PC-3 (cell line): Measurements from ENCODE around the gene LENG9. TPM values are rescaled to one million over a fixed set of nuclear protein-coding genes. Genes with fewer than 3 reads are reported as not detected.

Source experiments
- ATAC-seq: fragments of 200-7000 bp; cut with Tn5 transposase; 2 replicates; pipeline ENCODE4 v1.9.1; 2020; ENCODE audit warnings: mild to moderate bottlenecking, moderate library complexity
- BruUV-seq: library from RNA; stranded (reverse); fragments of 400-500 nt; replicated peaks from 2 replicates; lab custom pipeline; 2021; lab: Mats Ljungman, UMichigan
- CTCF ChIA-PET: fragments of 300-600 bp; sonication (Branson Sonifier 250); formaldehyde crosslinking; loops from one replicate; lab custom pipeline; 2022; ENCODE audit warnings: antibody characterized with exemption; lab: Charles Lee
- POLR2A ChIA-PET: fragments of 300-600 bp; sonication (Branson Sonifier 250); formaldehyde crosslinking; loops from one replicate; lab custom pipeline; 2022; ENCODE audit warnings: antibody characterized with exemption; ENCODE audit not compliant: unreplicated experiment; lab: Charles Lee
- DNase-seq: peaks from one replicate; pipeline ENCODE4 v3.0.0-alpha.2; 2015
- H2AFZ ChIP-seq: fragments of 300-600 bp; sonication (generic); 2 replicates; pipeline ENCODE4 v1.6.0; 2016; ENCODE audit warnings: antibody characterized with exemption, low read length
- H3F3A ChIP-seq: fragments of 300-600 bp; sonication (generic); one replicate; pipeline ENCODE4 v1.6.0; 2017; ENCODE audit warnings: antibody characterized with exemption, low read length, control low read depth, mild to moderate bottlenecking; ENCODE audit not compliant: unreplicated experiment
- H3K27ac ChIP-seq: fragments of 300-600 bp; sonication (generic); 2 replicates; pipeline ENCODE4 v1.5.1; 2016; ENCODE audit warnings: mild to moderate bottlenecking, low read length
- H3K27me3 ChIP-seq: fragments of 300-600 bp; sonication (generic); 2 replicates; pipeline ENCODE4 v1.6.1; 2016; ENCODE audit warnings: low read length, mixed read lengths
- H3K36me3 ChIP-seq: fragments of 300-600 bp; sonication (generic); 2 replicates; pipeline ENCODE4 v1.6.1; 2016; ENCODE audit warnings: low read depth, mixed run types, low read length, mixed read lengths
- H3K4me1 ChIP-seq: fragments of 300-600 bp; sonication (generic); 2 replicates; pipeline ENCODE4 v1.5.1; 2016; ENCODE audit warnings: low read length; ENCODE audit not compliant: insufficient read depth
- H3K4me2 ChIP-seq: fragments of 300-600 bp; sonication (generic); 2 replicates; pipeline ENCODE4 v1.6.0; 2016; ENCODE audit warnings: low read length
- H3K4me3 ChIP-seq: fragments of 300-600 bp; sonication (generic); 2 replicates; pipeline ENCODE4 v1.5.1; 2016; ENCODE audit warnings: mild to moderate bottlenecking, low read length, mixed read lengths
- H3K79me2 ChIP-seq: fragments of 300-600 bp; sonication (generic); 2 replicates; pipeline ENCODE4 v1.6.1; 2017; ENCODE audit warnings: low read length, mixed read lengths
- H3K9ac ChIP-seq: fragments of 300-600 bp; sonication (generic); 2 replicates; pipeline ENCODE4 v1.6.0; 2016; ENCODE audit warnings: mild to moderate bottlenecking, low read length
- H3K9me2 ChIP-seq: fragments of 300-600 bp; sonication (generic); replicated peaks from 2 replicates; pipeline ENCODE4 v1.6.1; 2016; ENCODE audit warnings: mixed run types, low read length, mixed read lengths
- H3K9me3 ChIP-seq: fragments of 300-600 bp; sonication (generic); 2 replicates; pipeline ENCODE4 v1.6.1; 2016; ENCODE audit warnings: low read length, mixed read lengths
- H4K20me1 ChIP-seq: fragments of 300-600 bp; sonication (generic); 2 replicates; pipeline ENCODE4 v1.6.1; 2016; ENCODE audit warnings: low read length, mixed read lengths
- EZH2 ChIP-seq: fragments of 300-600 bp; sonication (generic); IDR thresholded peaks from one replicate; pipeline ENCODE4 v1.6.1; 2017; ENCODE audit warnings: antibody characterized with exemption, mild to moderate bottlenecking, low read length; ENCODE audit not compliant: unreplicated experiment
- EZH2phosphoT487 ChIP-seq: fragments of 300-600 bp; sonication (generic); IDR thresholded peaks from 2 replicates; pipeline ENCODE4 v1.6.1; 2018; ENCODE audit warnings: mild to moderate bottlenecking, antibody characterized with exemption, low read length, borderline replicate concordance
- intact Hi-C: fragments of 100-400 bp; cut with micrococcal nuclease; formaldehyde crosslinking; loops from 2 replicates; pipeline ENCODE4 v1.9.0; 2023
- total RNA-seq: library from RNA; depleted of rRNA; stranded (reverse); fragments of >200 nt; gene quantifications from 2 replicates; pipeline ENCODE4 v1.2.3, GENCODE V29; 2014
- TF ChIP-seq, protein P1 (sequence below): fragments of 300-600 bp; sonication (generic); conservative IDR thresholded peaks from 2 replicates; pipeline ENCODE4 v1.5.1; 2017; ENCODE audit warnings: antibody characterized with exemption, low read depth, mild to moderate bottlenecking, low read length

Gene LENG9
- total RNA-seq, 1 experiment from 2014 or later, result 7.1 TPM

DNA sequence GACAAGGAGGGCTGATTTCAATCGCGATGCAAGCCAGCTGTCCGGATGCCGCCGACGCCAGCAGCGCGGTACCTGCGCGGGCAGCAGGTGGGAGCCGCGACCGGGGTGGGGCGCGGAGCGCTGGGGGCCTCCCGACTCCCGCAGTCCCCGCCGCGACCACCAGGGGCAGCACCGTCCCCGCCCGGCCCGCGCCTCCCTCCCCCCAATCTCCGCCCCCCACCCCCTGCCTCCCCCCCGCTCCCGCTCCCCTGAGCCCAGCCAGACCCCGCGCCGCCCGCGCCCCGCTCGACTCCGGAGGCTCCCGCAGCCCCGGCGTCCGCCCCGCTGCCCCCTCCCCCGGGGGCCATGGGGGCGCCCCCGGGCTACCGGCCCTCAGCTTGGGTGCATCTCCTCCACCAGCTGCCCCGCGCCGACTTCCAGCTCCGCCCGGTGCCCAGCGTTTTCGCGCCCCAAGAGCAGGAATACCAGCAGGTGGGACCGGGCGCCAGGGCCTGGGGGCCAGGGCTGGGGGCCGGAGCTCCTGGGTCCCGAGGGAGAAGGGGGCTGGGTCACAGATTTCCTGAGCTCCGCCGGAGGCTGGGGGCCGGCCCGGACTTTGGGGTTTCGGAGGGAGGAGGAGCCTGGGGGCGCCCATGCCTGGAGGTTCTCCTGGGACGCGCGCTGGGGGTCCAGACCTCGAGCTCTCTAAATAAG is 48.2 kb downstream of the LENG9 start, which contains the start of gene TTYH1:
Gene TTYH1 (plus strand): TSS at position 257 of the 693 bp plus-strand sequence. CDS start 89 bp downstream, at position 346.
- CTCF ChIA-PET, result no interaction called here

DNA sequence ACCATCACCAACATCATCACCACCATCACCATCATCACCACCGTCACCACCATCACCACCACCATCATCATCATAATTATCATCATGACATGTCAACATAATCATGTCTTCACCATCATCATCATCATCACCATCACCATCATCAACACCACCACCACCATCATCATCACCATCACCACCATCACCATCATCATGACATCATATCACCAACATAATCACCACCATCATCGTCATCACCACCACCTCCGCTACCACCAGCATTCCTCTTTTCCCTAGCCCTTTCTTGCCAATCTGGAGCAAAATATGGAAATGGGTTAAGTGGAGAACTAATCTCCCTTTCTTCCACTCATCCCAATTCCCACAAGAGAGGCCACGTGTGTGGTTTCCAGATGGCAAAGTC is 49.4 kb downstream of the LENG9 start:
- H3K79me2 ChIP-seq, result no peaks in the 10 kb centered on the region
- no peak overlapping the region for H3K9ac ChIP-seq
- BruUV-seq, result no TSS peak
- H3K36me3 ChIP-seq, result no peaks in the 10 kb centered on the region
- no peak for DNase-seq
- no peak for TF ChIP-seq EZH2phosphoT487
- TF ChIP-seq EZH2, result no peak
- TF ChIP-seq, protein P1, sequence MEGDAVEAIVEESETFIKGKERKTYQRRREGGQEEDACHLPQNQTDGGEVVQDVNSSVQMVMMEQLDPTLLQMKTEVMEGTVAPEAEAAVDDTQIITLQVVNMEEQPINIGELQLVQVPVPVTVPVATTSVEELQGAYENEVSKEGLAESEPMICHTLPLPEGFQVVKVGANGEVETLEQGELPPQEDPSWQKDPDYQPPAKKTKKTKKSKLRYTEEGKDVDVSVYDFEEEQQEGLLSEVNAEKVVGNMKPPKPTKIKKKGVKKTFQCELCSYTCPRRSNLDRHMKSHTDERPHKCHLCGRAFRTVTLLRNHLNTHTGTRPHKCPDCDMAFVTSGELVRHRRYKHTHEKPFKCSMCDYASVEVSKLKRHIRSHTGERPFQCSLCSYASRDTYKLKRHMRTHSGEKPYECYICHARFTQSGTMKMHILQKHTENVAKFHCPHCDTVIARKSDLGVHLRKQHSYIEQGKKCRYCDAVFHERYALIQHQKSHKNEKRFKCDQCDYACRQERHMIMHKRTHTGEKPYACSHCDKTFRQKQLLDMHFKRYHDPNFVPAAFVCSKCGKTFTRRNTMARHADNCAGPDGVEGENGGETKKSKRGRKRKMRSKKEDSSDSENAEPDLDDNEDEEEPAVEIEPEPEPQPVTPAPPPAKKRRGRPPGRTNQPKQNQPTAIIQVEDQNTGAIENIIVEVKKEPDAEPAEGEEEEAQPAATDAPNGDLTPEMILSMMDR, result no peak
- H4K20me1 ChIP-seq, result no peaks in the 10 kb centered on the region
- H3K9me2 ChIP-seq, result no peaks in the 10 kb centered on the region
- H3F3A ChIP-seq, result no peaks in the 10 kb centered on the region
- H3K9me3 ChIP-seq, result no peaks in the 10 kb centered on the region
- no peak overlapping the region for H3K27ac ChIP-seq
- no peaks in the 10 kb centered on the region for H3K4me1 ChIP-seq
- H3K4me2 ChIP-seq, result no peak overlapping the region
- POLR2A ChIA-PET, result no interaction called here
- no peak overlapping the region for H2AFZ ChIP-seq
- no peak for ATAC-seq
- peaks cover 17% of the 10 kb centered on the region for H3K27me3 ChIP-seq
- H3K4me3 ChIP-seq, result no peak overlapping the region
- CTCF ChIA-PET, result no interaction called here
- intact Hi-C loops, result no loop called here

More for the DNA sequence above, 48.2 kb downstream of the LENG9 start, which contains the start of gene TTYH1:
- Histone ChIP-seq H4K20me1 (no peaks in the 10 kb centered on the region), H2AFZ (no peak within 1 kb of the TSS), H3K4me3 (no peak within 1 kb of the TSS), H3K9ac (no peak within 1 kb of the TSS), H3K4me1 (no peaks in the 10 kb centered on the region), H3K36me3 (no peaks in the 10 kb centered on the region), H3K27ac (no peak within 1 kb of the TSS), H3F3A (no peaks in the 10 kb centered on the region), H3K4me2 (no peak within 1 kb of the TSS), H3K9me3 (no peaks in the 10 kb centered on the region), H3K9me2 (no peaks in the 10 kb centered on the region), H3K27me3 (peaks cover 8% of the 10 kb centered on the region), H3K79me2 (no peaks in the 10 kb centered on the region)
- BruUV-seq, result no TSS peak
- no peak for ATAC-seq
- intact Hi-C loops, result no loop called here
- POLR2A ChIA-PET, result no interaction called here
- DNase-seq, result no peak
- TF ChIP-seq, protein P1, result no peak; the same call in 1 of the 2 replicates
- TF ChIP-seq EZH2phosphoT487 (no peak), EZH2 (no peak)

DNA sequence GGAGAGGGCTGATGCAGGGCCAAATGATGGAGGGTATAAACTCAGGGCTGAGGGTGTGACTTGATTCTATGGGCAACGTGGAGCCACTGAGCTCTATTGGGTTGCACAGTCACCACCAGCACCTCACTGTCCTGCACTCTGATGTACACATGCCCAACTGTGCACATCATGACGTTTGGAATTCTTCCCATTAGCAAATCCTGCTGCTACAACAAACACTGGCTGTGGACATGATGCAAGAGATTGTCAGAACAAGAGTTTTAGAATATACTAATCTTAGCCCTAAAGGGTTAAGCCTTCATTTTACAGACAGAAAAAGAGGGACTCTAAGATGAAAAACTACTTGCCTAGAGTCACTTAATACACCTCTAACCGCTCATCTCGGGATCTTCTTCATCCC is 50.7 kb downstream of the LENG9 start:
- Histone ChIP-seq H4K20me1 (no peaks in the 10 kb centered on the region), H3K79me2 (no peaks in the 10 kb centered on the region), H3K4me2 (no peak overlapping the region), H2AFZ (no peak overlapping the region), H3K36me3 (no peaks in the 10 kb centered on the region), H3K27me3 (peaks cover 19% of the 10 kb centered on the region), H3K9ac (no peak overlapping the region), H3K9me2 (no peaks in the 10 kb centered on the region), H3K4me3 (no peak overlapping the region), H3F3A (no peaks in the 10 kb centered on the region), H3K27ac (no peak overlapping the region), H3K9me3 (no peaks in the 10 kb centered on the region), H3K4me1 (no peaks in the 10 kb centered on the region)
- DNase-seq (no peak), ATAC-seq (no peak)
- POLR2A ChIA-PET, result no interaction called here
- CTCF ChIA-PET, result no interaction called here
- BruUV-seq, result no TSS peak
- intact Hi-C loops, result no loop called here
- no peak for TF ChIP-seq EZH2phosphoT487
- TF ChIP-seq, protein P1, result no peak
- TF ChIP-seq EZH2, result no peak
